Parathyroid adenoma (tissue), 2 donors: ENCODE measurements around the gene MISP.
"Not testable (repeated sequence)": the region's sequence is repeated elsewhere in the genome, so short reads cannot be mapped to it uniquely, and the experiment has no call there.

ENCODE experiments used
- H2AFZ ChIP-seq: fragments of 300-600 bp; sonication (generic); one replicate; pipeline ENCODE4 v1.7.0; 2017; ENCODE audit warnings: antibody characterized with exemption, mild to moderate bottlenecking
- H3K27ac ChIP-seq: fragments of 300-600 bp; sonication (generic); one replicate; pipeline ENCODE4 v1.7.0; 2017
- H3K27me3 ChIP-seq: fragments of 300-600 bp; sonication (generic); one replicate; pipeline ENCODE4 v1.7.0; 2017; ENCODE audit warnings: low read length; ENCODE audit not compliant: control insufficient read depth, insufficient read depth
- H3K36me3 ChIP-seq: fragments of 300-600 bp; sonication (generic); one replicate; pipeline ENCODE4 v1.7.0; 2017; ENCODE audit warnings: low read length; ENCODE audit not compliant: control insufficient read depth, insufficient read depth
- H3K4me1 ChIP-seq: fragments of 300-600 bp; sonication (generic); one replicate; pipeline ENCODE4 v1.7.0; 2017; ENCODE audit warnings: control low read depth
- H3K4me2 ChIP-seq: fragments of 300-600 bp; sonication (generic); one replicate; pipeline ENCODE4 v1.7.0; 2017; ENCODE audit warnings: low read length
- H3K4me3 ChIP-seq: fragments of 300-600 bp; sonication (generic); one replicate; pipeline ENCODE4 v1.7.0; 2017; ENCODE audit warnings: low read depth, low read length
- H3K79me2 ChIP-seq: fragments of 300-600 bp; sonication (generic); one replicate; pipeline ENCODE4 v1.7.0; 2017; ENCODE audit warnings: control low read depth
- H3K9ac ChIP-seq: fragments of 300-600 bp; sonication (generic); one replicate; pipeline ENCODE4 v1.7.0; 2017; ENCODE audit warnings: mild to moderate bottlenecking
- H3K9me3 ChIP-seq: fragments of 300-600 bp; sonication (generic); one replicate; pipeline ENCODE4 v1.7.0; 2017; ENCODE audit warnings: low read length; ENCODE audit not compliant: control insufficient read depth
- CTCF ChIP-seq: fragments of 300-600 bp; sonication (generic); IDR thresholded peaks from one replicate; pipeline ENCODE4 v1.7.0; 2017; ENCODE audit warnings: antibody characterized with exemption, mild to moderate bottlenecking
- donor health status: primary hyperparathyroidism.

The MISP gene

GRCh38 chr19:741506-742131, 9.3 kb upstream of the MISP start:
- Histone ChIP-seq H3K9me3 (no peaks in the 10 kb centered on the region), H2AFZ (no peak overlapping the region), H3K27ac (no peak overlapping the region), H3K9ac (no peak overlapping the region), H3K36me3 (no peaks in the 10 kb centered on the region), H3K27me3 (no peaks in the 10 kb centered on the region), H3K4me1 (no peaks in the 10 kb centered on the region), H3K4me2 (no peak overlapping the region), H3K4me3 (no peak overlapping the region), H3K79me2 (no peaks in the 10 kb centered on the region)
- TF ChIP-seq CTCF: no peak

DNA sequence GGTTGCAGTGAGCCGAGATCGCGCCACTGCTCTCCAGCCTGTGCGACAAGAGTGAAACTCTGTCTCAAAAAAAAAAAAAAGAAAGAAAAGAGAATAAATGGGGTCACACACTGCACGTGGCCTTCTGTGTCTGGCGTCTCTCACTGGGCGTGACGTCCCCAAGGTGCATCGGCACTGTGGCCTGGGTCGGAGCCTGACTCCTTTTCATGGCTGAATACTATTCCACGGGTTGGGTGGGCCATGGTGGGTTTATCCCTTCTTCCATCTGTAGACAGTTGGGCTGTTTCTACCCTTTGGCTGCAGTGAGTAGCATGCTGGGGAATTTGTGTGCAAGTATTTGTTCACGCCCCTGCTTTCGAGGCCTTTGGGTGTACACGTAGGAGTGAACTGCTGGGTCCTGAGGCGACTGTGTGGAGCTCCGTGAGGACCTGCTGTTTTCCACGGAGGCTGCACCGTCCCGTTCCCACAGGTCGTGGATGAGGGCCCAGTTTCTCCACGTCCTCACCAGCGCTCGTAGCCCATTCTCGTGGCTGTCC, 8.3 kb upstream of the MISP start:
- H3K9ac ChIP-seq: no peak overlapping the region
- H3K4me3 ChIP-seq: no peak overlapping the region
- H3K27me3 ChIP-seq: no peaks in the 10 kb centered on the region
- H3K9me3 ChIP-seq: no peaks in the 10 kb centered on the region
- H3K4me2 ChIP-seq: no peak overlapping the region
- no peak overlapping the region for H3K27ac ChIP-seq
- no peak for TF ChIP-seq CTCF
- no peaks in the 10 kb centered on the region for H3K79me2 ChIP-seq
- no peaks in the 10 kb centered on the region for H3K36me3 ChIP-seq
- no peak overlapping the region for H2AFZ ChIP-seq
- H3K4me1 ChIP-seq: no peaks in the 10 kb centered on the region

DNA sequence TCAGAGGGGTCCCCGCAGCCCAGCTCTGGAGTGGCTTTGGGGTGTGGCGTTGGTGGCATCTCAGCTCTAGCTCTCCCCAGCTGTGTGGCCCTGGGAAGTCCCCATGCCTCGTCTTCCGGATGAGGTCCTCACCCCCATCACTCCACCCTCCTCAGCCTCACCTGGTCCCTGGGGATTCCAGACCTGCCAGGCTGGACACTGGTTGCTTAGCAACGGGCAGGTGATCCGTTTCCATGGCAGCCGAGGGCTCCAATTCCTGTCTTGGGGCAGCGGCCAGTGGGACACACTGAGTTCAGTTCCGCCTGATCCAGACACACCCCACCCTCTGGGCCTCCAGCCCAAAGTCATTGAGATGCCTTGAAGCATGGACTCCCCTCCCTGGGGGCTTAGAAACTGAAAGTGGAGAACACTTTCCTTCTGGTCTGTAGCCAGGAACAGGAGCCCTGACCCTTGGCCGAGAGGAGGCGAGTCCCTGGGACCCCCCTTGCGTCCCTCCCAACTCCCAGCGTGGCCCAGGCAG, 7.7 kb upstream of the MISP start:
- no peak overlapping the region for H3K9ac ChIP-seq
- H2AFZ ChIP-seq: no peak overlapping the region
- no peak overlapping the region for H3K27ac ChIP-seq
- H3K4me2 ChIP-seq: no peak overlapping the region
- no peaks in the 10 kb centered on the region for H3K36me3 ChIP-seq
- no peaks in the 10 kb centered on the region for H3K27me3 ChIP-seq
- H3K79me2 ChIP-seq: no peaks in the 10 kb centered on the region
- no peaks in the 10 kb centered on the region for H3K9me3 ChIP-seq
- H3K4me3 ChIP-seq: no peak overlapping the region
- H3K4me1 ChIP-seq: no peaks in the 10 kb centered on the region
- no peak for TF ChIP-seq CTCF

DNA sequence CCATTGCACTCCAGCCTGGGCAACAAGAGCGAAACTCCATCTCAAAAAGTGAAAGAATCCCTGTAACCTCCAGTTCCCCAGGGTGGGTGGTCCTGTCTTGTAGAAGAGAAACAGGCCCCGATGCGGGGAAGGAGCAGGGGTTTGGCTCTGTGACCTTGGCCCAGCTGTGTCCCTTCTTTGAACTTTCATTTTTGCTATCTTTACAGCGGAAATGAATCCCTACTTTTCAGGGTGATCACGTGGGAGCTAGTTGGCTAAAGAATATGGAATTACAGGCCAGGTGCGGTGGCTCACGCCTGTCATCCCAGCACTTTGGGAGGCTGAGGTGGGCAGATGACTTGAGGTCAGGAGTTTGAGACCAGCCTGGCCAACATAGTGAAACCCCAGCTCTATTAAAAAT, 5.8 kb upstream of the MISP start:
- not testable (repeated sequence) for H3K79me2 ChIP-seq, H3K4me3 ChIP-seq, H3K9me3 ChIP-seq, H2AFZ ChIP-seq, H3K36me3 ChIP-seq, H3K27me3 ChIP-seq, H3K27ac ChIP-seq, H3K9ac ChIP-seq, H3K4me1 ChIP-seq, H3K4me2 ChIP-seq

DNA sequence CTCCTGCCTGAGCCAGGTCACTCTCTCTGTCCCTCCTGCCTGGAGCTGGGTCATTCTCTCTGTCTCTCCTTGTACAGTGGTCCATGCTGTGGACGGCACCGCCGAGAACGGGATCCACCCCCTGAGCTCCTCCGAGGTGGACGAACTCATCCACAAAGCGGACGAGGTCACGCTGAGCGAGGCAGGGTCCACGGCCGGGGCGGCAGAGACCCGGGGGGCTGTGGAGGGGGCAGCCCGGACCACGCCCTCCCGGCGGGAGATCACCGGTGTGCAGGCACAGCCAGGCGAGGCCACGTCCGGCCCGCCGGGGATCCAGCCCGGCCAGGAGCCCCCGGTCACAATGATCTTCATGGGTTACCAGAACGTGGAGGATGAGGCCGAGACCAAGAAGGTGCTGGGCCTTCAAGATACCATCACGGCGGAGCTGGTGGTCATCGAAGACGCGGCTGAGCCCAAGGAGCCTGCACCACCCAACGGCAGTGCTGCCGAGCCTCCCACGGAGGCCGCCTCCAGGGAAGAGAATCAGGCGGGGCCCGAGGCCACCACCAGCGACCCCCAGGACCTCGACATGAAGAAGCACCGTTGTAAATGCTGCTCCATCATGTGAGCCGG, 4.6 kb upstream of the MISP start:
- Histone ChIP-seq H3K4me1 (no peaks in the 10 kb centered on the region), H2AFZ (no peak overlapping the region), H3K4me2 (no peak overlapping the region), H3K79me2 (no peaks in the 10 kb centered on the region), H3K36me3 (no peaks in the 10 kb centered on the region), H3K9ac (no peak overlapping the region), H3K9me3 (no peaks in the 10 kb centered on the region), H3K27ac (no peak overlapping the region), H3K27me3 (no peaks in the 10 kb centered on the region), H3K4me3 (no peak overlapping the region)
- no peak for TF ChIP-seq CTCF
